NCI-H2171 treated with DMSO at 0.1 percent for 48 hours (cell line): ENCODE results near the gene KLKB1.

Experiments
- DNase-seq: peaks from one replicate; lab custom pipeline; 2025; lab: John Stamatoyannopoulos, UW

Gene KLKB1

DNA sequence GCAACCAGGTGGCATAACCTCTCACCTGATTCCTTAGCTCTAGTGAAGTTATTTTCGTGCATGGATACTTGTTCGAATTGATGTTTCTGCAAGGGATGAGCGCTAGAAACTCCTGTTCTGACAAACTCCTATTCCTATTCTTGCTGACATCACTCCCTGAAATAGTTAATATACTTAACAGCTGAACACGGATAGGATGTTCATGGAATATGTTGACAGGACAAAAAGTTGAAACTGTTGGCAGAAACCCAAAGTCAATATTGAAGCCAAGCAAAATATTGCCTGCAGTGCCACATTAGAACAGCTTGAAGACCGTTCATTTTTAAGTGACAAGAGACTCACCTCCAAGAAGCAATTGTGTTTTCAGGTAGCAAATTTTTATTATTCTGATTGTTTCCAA lies at the start of gene KLKB1:
Gene KLKB1 (plus strand): TSS at position 287 of the 400 bp plus-strand sequence. CDS start 689 bp downstream, outside the sequence.
- no peak for DNase-seq

DNA sequence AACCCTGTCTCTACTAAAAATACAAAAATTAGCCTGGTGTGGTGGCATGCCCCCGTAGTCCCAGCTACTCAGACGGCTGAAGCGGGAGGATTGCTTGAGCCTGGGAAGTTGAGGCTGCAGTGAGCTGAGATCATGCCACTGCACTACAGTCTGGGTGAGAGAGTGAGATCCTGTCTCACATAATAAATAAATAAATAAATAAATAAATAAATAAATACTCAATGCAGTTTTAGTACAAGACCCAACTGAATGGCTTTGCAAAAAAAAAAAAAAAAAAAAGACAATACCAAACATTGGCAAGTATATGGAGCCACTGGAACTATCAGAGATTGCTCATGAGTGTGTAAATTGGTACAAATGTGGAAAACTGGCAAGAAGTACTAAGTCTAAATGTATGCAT lies 39.2 kb upstream of the KLKB1 start:
- no peak for DNase-seq

DNA sequence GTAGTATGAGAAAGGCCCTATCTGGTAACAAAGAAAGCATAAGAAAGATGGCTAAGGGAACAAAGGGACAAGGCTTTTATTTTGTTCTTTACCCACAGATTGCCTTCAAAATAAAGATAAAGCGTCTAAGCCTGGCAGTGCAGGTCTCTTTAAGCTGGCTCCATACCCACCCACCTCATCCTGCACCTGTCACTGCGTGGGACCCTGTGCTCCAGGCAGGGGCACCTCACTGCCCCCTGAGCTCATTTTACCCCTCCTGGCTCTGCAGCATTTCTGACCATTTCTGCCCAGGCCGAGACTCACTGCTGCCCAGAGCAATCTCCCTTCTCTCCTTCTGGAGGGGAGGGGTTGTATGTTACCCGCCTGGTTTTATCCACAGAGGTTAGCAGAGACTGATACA lies 37.7 kb upstream of the KLKB1 start:
- no peak for DNase-seq

DNA sequence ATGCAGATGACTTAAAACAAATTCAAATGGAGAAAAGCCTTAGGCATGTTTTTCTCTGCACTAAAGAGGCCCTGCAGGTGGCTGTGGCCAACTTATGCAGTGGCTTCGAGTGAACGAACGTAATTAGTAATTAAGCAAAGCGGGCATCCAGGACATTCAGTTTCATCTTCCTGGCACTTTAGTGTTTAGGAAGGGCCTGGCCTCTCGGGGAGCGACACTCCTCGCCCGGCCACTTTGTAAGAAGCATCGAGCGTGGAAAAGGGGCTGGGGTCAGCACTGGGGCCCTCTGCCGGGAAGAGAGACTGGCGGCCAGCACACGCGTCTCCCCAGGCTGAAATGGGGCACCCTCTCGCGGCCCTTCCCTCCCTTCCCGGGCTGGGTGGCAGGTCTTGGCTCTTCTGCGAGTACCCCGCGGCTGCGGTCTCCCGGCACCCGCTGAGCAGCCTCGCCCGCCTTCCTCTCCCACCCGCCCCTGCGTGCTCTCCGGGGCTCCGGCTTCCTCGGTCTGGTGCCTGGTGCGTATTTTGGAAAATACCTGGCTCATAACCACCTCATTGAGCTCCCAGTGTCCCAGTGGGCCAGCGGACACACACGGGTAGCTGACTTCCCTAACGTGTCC lies 36.6 kb upstream of the KLKB1 start:
- DNase-seq, result peak; percentile 27

DNA sequence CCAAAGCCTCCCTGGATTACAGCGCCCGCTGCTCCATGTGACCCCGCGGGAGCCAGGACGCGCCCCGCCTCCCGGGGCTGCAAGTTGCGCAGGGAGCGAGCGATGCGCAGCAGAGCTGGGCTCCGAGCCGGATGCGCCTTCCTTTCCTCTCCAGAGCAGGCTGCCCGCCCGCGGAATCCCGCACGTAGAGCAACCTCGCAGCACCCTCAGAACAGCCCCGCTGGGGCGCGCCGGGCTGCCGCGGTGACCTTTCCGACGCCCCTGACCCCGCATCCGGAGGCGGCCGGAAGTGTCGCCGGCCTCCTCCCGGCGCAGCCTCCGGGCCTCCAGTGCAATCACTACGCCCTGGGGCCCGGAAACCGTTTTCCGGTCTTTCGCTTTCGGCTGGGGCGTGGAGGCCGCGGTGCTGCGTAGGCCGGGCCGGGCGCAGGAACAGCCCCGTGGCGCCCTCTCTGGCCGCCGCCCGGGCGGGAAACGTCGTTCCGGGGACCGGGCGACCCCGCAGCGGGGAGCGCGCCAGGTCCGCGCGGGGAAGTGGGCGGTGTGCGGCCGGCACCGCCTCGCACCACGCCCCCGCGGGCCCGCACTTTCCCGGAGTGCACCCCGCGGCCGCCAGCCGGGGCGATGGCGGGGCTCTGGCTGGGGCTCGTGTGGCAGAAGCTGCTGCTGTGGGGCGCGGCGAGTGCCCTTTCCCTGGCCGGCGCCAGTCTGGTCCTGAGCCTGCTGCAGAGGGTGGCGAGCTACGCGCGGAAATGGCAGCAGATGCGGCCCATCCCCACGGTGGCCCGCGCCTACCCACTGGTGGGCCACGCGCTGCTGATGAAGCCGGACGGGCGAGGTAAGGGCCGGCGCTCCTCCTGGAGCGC lies 35.9 kb upstream of the KLKB1 start, which contains the start of gene CYP4V2:
Gene CYP4V2 (plus strand): TSS at position 368 of the 866 bp plus-strand sequence. CDS start 257 bp downstream, at position 625.
- peak; percentile 37 for DNase-seq

DNA sequence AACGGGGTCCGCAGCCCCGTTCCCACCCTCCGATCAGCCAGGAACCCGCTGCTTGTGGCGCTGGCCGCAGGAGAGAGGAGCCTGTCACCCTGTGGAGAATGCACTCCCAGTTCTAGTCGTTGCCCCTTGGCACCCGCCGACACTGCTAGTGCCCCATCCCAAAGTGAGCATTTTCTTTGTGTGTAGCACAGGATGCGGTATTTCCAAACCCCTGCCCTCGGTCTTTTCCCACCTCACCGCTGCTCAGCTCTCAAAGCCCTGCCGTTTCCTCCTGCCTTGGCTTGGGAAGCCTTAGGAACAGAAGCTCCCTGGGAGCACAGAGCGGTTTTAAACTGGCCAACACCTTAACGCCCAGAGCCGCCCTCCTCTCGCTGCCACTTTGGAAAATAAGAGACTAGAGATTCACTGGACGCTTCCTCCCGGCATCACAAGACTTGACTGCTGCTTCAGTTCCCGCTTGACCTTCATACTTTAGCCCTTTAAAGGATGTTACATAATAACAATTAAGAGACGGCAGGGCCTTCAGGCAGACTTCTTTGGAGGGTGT lies 35.2 kb upstream of the KLKB1 start:
- DNase-seq, result peak; percentile 27

DNA sequence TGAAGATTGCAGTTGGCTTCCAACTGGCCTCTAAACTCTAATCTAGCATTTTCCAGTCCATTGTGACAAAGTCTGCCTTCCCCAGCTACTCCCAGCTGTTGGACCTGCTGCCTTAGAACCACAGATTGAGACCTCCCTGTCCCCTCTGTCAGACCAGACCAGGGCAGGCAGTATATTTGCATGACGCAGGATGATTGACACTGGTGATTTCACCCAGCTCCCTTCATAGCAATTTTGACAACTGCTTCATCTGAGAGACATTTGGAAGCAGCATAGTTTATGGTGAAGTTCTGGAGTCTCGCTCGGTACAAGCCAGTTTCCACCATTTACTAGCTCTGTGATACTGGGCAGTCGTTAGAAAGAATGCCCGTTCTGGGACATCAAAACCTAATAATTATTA lies 33.5 kb upstream of the KLKB1 start:
- DNase-seq, result no peak

DNA sequence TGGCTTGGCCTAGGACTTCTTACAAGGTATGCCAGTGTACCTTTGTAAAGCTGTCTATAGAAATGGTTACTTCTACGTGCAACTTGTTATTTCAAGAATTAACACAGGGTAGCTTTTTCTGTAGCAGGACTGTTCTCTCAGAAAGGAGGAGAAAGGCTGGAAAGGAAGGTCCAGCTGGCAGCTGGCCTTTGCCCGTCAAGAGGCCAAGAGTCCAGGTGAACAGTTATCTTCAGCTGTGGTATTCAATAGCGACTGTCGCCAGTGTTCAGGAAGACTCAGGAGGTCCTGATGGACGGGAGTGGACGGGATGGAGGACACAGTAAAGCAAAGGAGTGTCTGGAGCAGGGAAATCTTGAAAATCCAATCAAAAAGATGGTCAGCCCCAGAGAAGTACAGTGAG lies 31.2 kb upstream of the KLKB1 start:
- no peak for DNase-seq

DNA sequence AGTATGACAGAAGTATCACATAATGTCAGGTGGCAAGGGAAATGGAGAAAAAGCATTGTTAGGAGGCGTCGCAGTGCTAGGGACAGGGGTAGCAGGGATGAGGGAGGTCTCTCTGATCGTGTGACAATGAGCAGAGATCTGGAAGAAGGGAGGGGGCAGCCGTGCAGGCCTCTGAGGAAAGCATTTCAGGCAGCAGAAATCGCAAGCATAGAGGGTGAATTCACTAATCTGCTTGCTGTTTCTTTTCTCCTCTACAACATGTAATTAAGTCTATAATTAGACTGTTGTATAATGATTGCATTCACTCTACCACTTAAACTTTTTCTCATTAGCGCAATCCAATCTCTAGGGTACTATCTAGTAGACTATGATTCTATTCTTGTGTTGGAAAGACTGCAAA lies 26.8 kb upstream of the KLKB1 start:
- DNase-seq, result no peak

DNA sequence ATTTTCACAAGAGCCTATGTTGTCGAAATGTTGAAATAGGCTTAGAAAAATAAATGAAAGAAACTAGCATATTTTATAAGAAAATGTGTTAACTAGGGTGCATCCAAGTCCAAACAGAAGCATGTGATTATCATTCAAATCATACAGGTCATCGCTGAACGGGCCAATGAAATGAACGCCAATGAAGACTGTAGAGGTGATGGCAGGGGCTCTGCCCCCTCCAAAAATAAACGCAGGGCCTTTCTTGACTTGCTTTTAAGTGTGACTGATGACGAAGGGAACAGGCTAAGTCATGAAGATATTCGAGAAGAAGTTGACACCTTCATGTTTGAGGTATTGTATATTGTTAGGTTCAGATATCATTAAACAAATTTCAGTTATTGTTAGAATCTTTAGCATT lies 26.3 kb upstream of the KLKB1 start:
- DNase-seq, result no peak

DNA sequence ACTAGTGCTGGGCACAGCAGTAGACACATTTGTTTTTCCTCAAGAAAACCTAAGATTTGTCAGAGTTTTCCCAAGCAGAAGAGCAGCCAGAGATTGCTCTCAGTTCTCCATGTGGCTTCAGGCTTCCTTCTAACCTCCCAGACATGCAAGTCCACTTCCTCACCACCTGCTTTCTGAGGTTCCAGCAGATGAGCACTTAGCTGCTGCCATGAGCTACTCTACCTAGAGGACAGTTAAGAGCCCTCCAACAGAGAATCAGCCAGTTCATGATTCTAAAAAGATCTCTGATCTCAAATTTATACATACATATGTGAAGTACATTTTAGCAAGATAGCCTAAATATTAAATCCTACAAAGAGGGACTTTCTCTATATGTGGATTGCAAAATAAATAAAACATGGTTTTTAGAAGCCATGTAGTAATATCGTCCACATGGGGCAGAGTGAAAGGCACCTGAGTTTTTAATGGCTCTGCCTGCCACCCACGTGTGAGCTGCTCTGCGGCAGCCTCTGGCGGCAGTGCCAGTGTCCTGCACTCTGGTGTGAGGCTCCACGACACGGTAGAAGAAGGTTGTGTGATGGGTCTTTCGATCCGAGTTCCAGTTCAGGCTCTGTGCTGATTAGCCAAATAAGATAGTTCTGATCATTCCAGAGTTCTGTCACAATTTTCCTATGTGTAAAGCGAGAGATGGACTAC lies 25.6 kb upstream of the KLKB1 start:
- DNase-seq, result peak; percentile 1

DNA sequence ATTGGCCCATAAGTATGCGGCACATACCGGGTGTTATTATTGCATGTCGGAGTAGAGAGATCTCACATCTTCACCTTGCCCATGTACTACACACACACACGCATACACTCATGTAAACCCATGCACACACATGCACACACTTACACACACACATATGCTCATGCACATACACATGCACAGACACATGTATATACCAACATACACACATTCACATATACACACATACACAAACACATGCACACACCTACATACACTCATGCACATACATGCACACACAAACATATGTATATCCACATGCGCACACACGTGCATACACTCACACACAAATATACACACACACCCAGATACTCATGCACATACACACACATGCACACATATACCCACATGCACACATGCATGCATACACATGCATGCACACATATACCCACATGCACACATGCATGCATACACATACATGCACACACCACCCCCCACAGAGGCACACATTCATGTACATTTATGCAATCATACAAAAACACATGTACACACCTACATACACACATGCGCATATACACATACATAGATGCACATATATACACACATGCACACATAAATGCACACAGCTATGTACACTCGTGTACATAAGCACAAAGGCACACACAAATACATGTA lies 24.7 kb upstream of the KLKB1 start:
- no peak for DNase-seq

DNA sequence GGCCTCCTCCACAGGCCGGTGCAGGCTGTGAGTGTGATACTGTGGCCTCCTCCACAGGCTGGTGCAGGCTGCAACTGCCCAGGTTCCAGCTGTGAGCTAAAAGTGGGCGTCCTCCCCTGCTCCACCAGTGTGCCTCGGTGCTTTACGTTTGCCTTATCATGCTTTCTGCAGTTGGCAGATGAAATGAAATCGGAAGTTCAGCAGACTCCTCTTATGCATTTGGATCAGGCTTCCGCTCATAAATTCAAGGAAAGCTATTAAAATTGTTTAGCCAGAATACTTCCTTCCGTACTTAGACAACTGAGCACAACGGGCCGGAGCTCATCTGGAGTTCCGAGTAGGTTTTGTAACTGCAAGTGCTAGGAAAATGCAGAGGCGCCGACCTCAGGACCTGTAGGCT lies 23.9 kb upstream of the KLKB1 start:
- no peak for DNase-seq

DNA sequence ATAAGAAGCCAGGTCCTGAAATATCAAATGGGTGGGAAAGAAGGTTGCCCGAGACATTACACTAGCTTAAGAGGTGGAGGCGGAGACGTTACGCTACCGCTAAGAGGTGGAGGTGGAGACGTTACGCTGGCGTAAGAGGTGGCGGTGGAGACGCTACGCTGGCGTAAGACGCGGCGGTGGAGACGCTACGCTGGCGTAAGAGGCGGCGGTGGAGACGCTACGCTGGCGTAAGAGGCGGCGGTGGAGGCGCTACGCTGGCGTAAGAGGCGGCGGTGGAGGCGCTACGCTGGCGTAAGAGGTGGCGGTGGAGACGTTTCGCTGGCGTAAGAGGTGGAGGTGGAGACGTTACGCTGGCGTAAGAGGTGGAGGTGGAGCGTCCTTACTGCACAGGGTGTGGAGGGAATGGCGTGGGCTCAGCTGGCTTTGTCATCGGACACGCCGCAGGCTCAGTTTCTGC lies 23.2 kb upstream of the KLKB1 start:
- no peak for DNase-seq

DNA sequence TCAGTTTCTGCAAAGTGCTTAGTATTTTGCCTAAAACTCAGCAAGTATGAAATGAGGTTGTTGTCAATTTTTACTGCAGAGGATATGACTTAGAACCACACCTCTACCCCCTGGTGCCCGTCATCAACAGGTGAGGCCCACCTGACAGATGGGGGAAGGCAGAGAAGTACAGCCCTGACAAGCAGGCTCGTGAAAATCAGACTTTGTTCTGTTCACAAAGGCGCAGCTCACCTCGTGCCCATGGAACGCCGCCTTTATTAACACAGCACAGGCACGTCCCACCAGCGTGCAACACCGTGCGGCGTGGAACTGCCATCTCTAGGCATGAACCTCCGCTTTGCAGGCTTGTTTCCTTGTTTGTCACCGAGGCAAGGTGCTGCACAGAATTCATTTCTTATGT lies 22.6 kb upstream of the KLKB1 start:
- no peak for DNase-seq

DNA sequence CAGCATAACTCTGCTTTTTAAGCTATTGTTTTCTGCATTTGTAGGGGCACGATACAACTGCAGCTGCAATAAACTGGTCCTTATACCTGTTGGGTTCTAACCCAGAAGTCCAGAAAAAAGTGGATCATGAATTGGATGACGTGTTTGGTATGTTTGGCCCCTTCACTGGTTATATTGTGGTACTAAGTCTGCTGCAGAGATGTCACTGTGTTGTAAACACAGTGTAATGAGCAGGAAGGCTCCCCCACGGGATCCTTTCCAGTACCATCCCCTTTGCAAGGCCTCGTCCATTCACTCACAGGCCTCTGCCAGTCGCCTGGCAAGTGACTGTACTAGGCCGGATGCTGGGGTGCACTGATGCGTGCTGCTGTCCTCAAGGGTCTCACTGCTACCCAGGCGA lies 22.2 kb upstream of the KLKB1 start:
- no peak for DNase-seq

DNA sequence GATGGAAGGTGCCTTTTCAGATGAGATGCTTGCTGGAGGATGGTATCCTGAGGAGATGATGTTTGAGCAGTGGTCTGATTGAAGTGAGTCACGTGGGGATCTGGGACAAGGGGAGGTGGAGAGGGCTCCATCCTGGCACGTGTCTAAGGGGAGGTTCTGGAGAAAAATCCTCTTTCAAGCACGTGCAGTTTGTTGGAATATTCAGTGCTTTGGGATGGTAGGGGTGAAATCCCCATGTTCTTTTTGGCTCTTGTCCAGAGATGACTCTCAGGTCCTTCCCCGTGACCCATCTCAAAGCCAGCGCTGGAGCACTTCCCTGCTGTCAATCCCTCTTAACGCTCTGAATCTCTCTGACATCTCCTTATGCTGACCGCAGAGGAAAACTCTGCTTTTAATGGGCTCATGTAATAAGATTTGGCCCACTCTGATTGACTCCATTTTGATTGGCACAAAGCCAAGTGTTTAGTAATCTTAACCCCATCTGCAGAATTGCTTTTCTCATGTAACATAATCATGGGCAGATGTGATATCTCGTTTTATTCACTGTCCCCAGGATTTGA lies 10.8 kb upstream of the KLKB1 start:
- peak; percentile 22 for DNase-seq

DNA sequence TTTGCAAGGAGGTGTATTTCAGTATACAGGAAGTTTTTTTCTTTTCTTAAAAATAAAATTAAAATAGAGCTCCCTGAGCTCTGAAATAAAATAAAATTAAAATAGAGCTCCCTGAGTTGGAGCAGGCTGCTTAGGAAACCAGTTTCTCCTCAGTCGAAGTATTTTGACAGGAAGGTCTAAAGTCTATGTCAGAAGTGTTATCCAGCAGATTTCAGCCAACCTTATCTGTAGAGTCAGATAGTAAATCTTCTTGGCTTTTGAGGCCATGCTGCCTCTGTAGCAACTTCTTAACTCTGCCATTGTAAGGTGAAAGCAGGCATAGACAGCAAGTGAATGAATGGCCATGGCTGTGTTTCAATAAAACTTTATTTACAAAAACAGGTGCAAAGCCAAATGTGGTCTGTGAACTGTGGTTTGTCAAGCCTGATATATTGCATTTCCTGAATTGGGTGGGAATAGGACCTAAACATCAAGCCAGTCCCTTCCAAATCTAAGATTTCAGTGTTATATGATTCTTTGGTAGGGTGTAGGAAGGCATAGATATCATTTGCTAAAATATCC lies 9.5 kb upstream of the KLKB1 start:
- no peak for DNase-seq

DNA sequence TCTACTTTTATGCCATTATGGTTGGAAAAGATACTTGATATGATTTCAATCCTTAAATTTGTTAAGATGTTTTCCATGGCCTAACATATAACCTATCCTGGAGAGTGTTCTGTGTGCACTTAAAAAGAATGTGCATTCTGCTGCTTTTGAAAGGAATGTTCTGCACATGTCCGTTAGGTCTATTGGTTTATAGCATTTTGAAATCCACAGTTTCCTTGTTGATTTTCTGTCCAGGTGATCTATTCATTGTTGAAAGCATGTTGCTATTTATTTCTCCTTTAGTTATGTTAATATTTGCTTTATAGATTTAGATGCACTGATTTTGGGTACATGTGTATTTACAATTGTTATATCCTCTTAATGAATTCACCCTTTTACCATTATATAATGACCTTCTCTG lies 5.7 kb upstream of the KLKB1 start:
- no peak for DNase-seq

DNA sequence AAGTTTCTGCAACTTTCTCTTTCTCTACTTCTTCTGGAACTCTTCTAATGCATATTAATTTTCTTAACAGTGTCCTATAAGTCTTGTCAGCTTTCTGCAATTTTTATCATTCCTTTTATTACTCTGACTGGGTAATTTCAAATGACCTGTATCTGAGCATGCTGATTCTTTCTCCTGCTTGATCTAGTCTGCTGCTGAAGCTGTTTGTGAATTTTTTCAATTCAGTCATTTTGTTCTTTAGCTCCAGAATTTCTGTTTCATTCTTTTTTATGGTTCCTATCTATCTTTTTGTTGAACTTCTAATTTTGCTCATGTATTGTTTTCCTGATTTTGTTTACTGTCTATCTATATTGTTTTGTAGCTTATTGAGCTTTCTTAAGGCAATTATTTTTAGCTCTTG lies 1.5 kb upstream of the KLKB1 start:
- no peak for DNase-seq

DNA sequence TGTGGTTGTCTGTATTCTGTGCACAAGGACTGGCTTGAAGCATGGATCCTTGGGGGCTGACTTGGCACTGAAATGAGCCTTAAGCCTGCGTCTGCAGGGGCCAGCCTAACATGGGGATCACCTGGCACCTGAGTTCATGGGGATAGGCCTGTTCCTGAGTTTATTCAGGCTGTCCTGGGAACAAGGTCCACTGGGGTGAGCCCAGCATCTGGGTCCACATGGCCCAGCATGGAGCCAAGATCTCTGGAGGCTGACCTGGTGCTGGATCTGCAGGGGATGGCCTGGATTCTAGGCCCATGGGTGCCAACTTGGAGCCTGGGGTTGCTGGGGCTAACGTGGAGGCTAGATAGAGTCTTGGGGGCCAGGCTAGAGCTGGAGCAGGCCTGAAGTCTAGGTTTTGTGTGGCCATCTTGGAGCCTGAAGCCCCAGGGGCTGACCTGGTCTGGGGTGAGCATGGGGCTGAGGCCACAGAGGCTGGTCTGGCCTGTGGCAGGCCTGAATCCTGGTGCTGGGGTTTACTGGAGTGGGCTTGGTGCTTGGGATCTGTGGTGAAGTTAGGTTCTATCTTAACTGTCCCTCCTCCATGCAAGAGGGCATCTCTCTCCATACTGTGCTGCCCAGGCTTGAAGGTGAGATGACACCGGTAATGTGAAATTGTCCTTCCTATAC lies 652 bp upstream of the KLKB1 start:
- DNase-seq, result no peak
